ENCODE data around the gene TMEM132C.

GRCh38 chr12:128339631-128340030 is 72.7 kb downstream of the TMEM132C start:
- no peak for TF ChIP-seq CTCF (IDR thresholded peaks at IDR 0.05; ENCODE audit: insufficient read depth, low read length, poor library complexity, severe bottlenecking)
- TF ChIP-seq EZH2phosphoT487 (conservative IDR thresholded peaks at IDR 0.05; ENCODE audit: low read length): no peak
